Prostate gland (tissue), 2 donors: ENCODE measurements around the gene TSHZ2.

Source experiments
- CTCF ChIP-seq, 4 experiments: fragments of 200-600 bp in 2 of 4; fragments of 450-650 bp in 2 of 4; sonication (generic) in 2 of 4; IDR thresholded peaks; 1 replicate in 3 of 4; 2 replicates in 1 of 4; pipeline ENCODE4 v1.5.1; 2016 to 2019; ENCODE audit warnings: antibody characterized with exemption in 4 of 4, mild to moderate bottlenecking in 2 of 4, moderate library complexity in 2 of 4
- POLR2A ChIP-seq: fragments of 450-650 bp; IDR thresholded peaks from one replicate; pipeline ENCODE4 v1.6.1; 2016; ENCODE audit warnings: antibody characterized with exemption, mild to moderate bottlenecking
- POLR2AphosphoS5 ChIP-seq: sonication (generic); formaldehyde crosslinking; IDR thresholded peaks from one replicate; pipeline ENCODE4 v1.6.1; 2017; ENCODE audit warnings: antibody characterized with exemption

GRCh38 chr20:53338716-53339115, 366.6 kb downstream of the TSHZ2 start:
- TF ChIP-seq CTCF (IDR thresholded peaks at IDR 0.05) = no peak
- TF ChIP-seq POLR2A = no peak
- TF ChIP-seq POLR2AphosphoS5 = no peak
